ENCODE results near the gene UCK2. TPM values are rescaled to one million over a fixed set of nuclear protein-coding genes. Genes with fewer than 3 reads are reported as not detected.

Gene UCK2
- total RNA-seq, 2 donors from 2014 or later: 39.6 to 69.0 TPM

GRCh38 chr1:165871311-165872067, 44.1 kb downstream of the UCK2 start:
- Histone ChIP-seq H3K27ac (peak overlapping the region; percentile 44), H3K9ac (ENCODE audit: low read depth in 2 of 2, low read length in 2 of 2) (peak overlapping the region in 1 of 2 donors; percentile 41), H3K4me3 (no peak overlapping the region), H3K27me3 (no peaks in the 10 kb centered on the region), H3K36me3 (no peaks in the 10 kb centered on the region), H3K9me3 (no peaks in the 10 kb centered on the region), H3K4me1 (peaks cover 16% of the 10 kb centered on the region)
- TF ChIP-seq CTCF (IDR thresholded peaks at IDR 0.05): peak; percentile 29
- peak; percentile 82 for DNase-seq
- intact Hi-C loops (cut with DNase I): no loop called here

- intact Hi-C loops (cut with DNase I): no loop called here
- no peak overlapping the region for H3K4me3 ChIP-seq
- no peak overlapping the region for H3K27ac ChIP-seq
- no peaks in the 10 kb centered on the region for H3K36me3 ChIP-seq
- TF ChIP-seq CTCF (IDR thresholded peaks at IDR 0.05): no peak
- no peaks in the 10 kb centered on the region for H3K9me3 ChIP-seq
- DNase-seq: no peak
- H3K9ac ChIP-seq (ENCODE audit: low read depth in 2 of 2, low read length in 2 of 2): no peak overlapping the region
- no peaks in the 10 kb centered on the region for H3K27me3 ChIP-seq
- peaks cover 16% of the 10 kb centered on the region for H3K4me1 ChIP-seq
Observed at GRCh38 chr1:165873481-165873880, 46.1 kb downstream of the UCK2 start.

GRCh38 chr1:165874643-165875042, 47.2 kb downstream of the UCK2 start:
- H3K9ac ChIP-seq (ENCODE audit: low read depth in 2 of 2, low read length in 2 of 2): no peak overlapping the region
- no peaks in the 10 kb centered on the region for H3K27me3 ChIP-seq
- H3K27ac ChIP-seq: peak overlapping the region; percentile 57
- H3K9me3 ChIP-seq: no peaks in the 10 kb centered on the region
- peak; percentile 32 for DNase-seq
- no peak overlapping the region for H3K4me3 ChIP-seq
- no peaks in the 10 kb centered on the region for H3K36me3 ChIP-seq
- intact Hi-C loops (cut with DNase I): no loop called here
- peaks cover 16% of the 10 kb centered on the region for H3K4me1 ChIP-seq
- no peak for TF ChIP-seq CTCF (IDR thresholded peaks at IDR 0.05)

GRCh38 chr1:165875171-165875570, 47.8 kb downstream of the UCK2 start:
- H3K27me3 ChIP-seq: no peaks in the 10 kb centered on the region
- H3K27ac ChIP-seq: peak overlapping the region; percentile 57
- H3K9me3 ChIP-seq: no peaks in the 10 kb centered on the region
- intact Hi-C loops (cut with DNase I): no loop called here
- H3K36me3 ChIP-seq: no peaks in the 10 kb centered on the region
- H3K9ac ChIP-seq (ENCODE audit: low read depth in 2 of 2, low read length in 2 of 2): peak overlapping the region in 1 of 2 donors; percentile 49
- DNase-seq: peak; percentile 28
- TF ChIP-seq CTCF (IDR thresholded peaks at IDR 0.05): no peak
- peaks cover 16% of the 10 kb centered on the region for H3K4me1 ChIP-seq
- H3K4me3 ChIP-seq: no peak overlapping the region

GRCh38 chr1:165875604-165876003, 48.2 kb downstream of the UCK2 start:
- peak; percentile 40 for DNase-seq
- H3K36me3 ChIP-seq: no peaks in the 10 kb centered on the region

More at GRCh38 chr1:165875604-165876003, 48.2 kb downstream of the UCK2 start:
- H3K4me3 ChIP-seq: no peak overlapping the region
- H3K4me1 ChIP-seq: peaks cover 16% of the 10 kb centered on the region
- peak overlapping the region in 1 of 2 donors; percentile 49 for H3K9ac ChIP-seq (ENCODE audit: low read depth in 2 of 2, low read length in 2 of 2)
- no peaks in the 10 kb centered on the region for H3K9me3 ChIP-seq
- intact Hi-C loops (cut with DNase I): no loop called here
- peak overlapping the region; percentile 57 for H3K27ac ChIP-seq
- H3K27me3 ChIP-seq: no peaks in the 10 kb centered on the region
- no peak for TF ChIP-seq CTCF (IDR thresholded peaks at IDR 0.05)
